SU-DHL-6 (cell line): ENCODE results near the gene ZNF536.

ENCODE experiments used
- H2AFZ ChIP-seq: fragments of 200-600 bp; sonication (generic); 2 replicates; pipeline ENCODE4 v1.6.1; 2014; ENCODE audit warnings: low read depth, mild to moderate bottlenecking, moderate library complexity, mixed read lengths, antibody characterized with exemption, low read length; ENCODE audit not compliant: severe bottlenecking
- H3F3A ChIP-seq: fragments of 200-600 bp; shearing (Covaris generic); 2 replicates; pipeline ENCODE4 v1.6.0; 2016; ENCODE audit warnings: antibody characterized with exemption, mild to moderate bottlenecking; ENCODE audit not compliant: insufficient read depth
- H3K27ac ChIP-seq: fragments of 200-600 bp; sonication (generic); 2 replicates; pipeline ENCODE4 v1.5.1; 2016; ENCODE audit warnings: low read depth, mild to moderate bottlenecking, low read length, moderate library complexity, mixed read lengths
- H3K27me3 ChIP-seq: fragments of 200-600 bp; sonication (generic), shearing (Covaris generic); 2 replicates; pipeline ENCODE4 v1.6.0; 2014; ENCODE audit warnings: mild to moderate bottlenecking, low read length
- H3K36me3 ChIP-seq: fragments of 200-600 bp; sonication (generic); 2 replicates; pipeline ENCODE4 v1.6.1; 2014; ENCODE audit warnings: mild to moderate bottlenecking, low read length, mixed read lengths
- H3K4me2 ChIP-seq: fragments of 300-600, 200-600 bp; shearing (Covaris generic), sonication (generic); 2 replicates; pipeline ENCODE4 v1.6.0; 2014; ENCODE audit warnings: low read length, low read depth, mild to moderate bottlenecking; ENCODE audit not compliant: poor library complexity, severe bottlenecking
- H3K4me3 ChIP-seq: fragments of 200-600 bp; sonication (generic); 2 replicates; pipeline ENCODE4 v1.5.1; 2014; ENCODE audit warnings: antibody characterized with exemption, low read length, mild to moderate bottlenecking, mixed read lengths; ENCODE audit not compliant: insufficient read depth, poor library complexity, severe bottlenecking
- H3K79me2 ChIP-seq: fragments of 200-600 bp; sonication (generic); 2 replicates; pipeline ENCODE4 v1.6.1; 2014; ENCODE audit warnings: mild to moderate bottlenecking, low read length, moderate library complexity; ENCODE audit not compliant: insufficient read depth
- H3K9ac ChIP-seq: fragments of 200-600 bp; sonication (generic); 2 replicates; pipeline ENCODE4 v1.7.0; 2014; ENCODE audit warnings: mild to moderate bottlenecking, low read length
- H3K9me2 ChIP-seq: fragments of 200-600 bp; sonication (generic); replicated peaks from 2 replicates; pipeline ENCODE4 v1.6.1; 2014; ENCODE audit warnings: low read length; ENCODE audit not compliant: insufficient read depth
- H3K9me3 ChIP-seq: fragments of 200-600 bp; sonication (generic); 2 replicates; pipeline ENCODE4 v1.6.1; 2014; ENCODE audit warnings: low read length, mixed read lengths; ENCODE audit not compliant: insufficient read depth
- H4K20me1 ChIP-seq: fragments of 200-600 bp; sonication (generic); 2 replicates; pipeline ENCODE4 v1.6.1; 2014; ENCODE audit warnings: low read depth, mild to moderate bottlenecking, antibody characterized with exemption, low read length, moderate library complexity, mixed read lengths
- EZH2phosphoT487 ChIP-seq: fragments of 200-600 bp; sonication (generic), shearing (Covaris generic); conservative IDR thresholded peaks from 2 replicates; pipeline ENCODE4 v1.6.1; 2018; ENCODE audit warnings: mild to moderate bottlenecking, antibody characterized with exemption, low read length, moderate library complexity, mixed read lengths
- TF ChIP-seq, protein P1 (sequence below): fragments of 200-600 bp; sonication (generic); IDR thresholded peaks from one replicate; pipeline ENCODE4 v1.5.1; 2017; ENCODE audit warnings: antibody characterized with exemption, mild to moderate bottlenecking, low read length, moderate library complexity; ENCODE audit not compliant: insufficient read depth, poor library complexity, severe bottlenecking

The ZNF536 gene

DNA sequence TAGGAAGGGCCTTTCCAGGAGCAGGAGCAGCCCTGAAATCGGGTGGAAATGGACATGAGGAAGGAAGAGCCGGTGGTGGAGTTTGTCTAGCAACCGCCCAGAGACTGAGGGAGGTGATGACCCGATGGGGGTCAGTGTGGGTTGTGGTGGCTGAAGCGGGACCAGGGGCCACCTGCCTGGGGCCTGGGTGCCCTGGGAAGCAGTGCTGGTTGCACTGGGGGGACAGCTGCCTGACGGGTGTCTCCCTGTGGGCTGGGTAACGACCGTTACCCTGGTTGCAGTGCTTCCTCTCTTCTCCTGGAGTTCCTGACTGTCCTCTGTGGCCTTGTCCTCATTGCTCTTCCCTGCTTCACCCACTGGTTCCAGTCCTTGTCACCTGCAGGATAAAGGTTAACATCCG lies 13.0 kb downstream of the ZNF536 start:
- H3K79me2 ChIP-seq = no peaks in the 10 kb centered on the region
- H3F3A ChIP-seq = no peaks in the 10 kb centered on the region
- no peak for TF ChIP-seq EZH2phosphoT487
- TF ChIP-seq, protein P1, sequence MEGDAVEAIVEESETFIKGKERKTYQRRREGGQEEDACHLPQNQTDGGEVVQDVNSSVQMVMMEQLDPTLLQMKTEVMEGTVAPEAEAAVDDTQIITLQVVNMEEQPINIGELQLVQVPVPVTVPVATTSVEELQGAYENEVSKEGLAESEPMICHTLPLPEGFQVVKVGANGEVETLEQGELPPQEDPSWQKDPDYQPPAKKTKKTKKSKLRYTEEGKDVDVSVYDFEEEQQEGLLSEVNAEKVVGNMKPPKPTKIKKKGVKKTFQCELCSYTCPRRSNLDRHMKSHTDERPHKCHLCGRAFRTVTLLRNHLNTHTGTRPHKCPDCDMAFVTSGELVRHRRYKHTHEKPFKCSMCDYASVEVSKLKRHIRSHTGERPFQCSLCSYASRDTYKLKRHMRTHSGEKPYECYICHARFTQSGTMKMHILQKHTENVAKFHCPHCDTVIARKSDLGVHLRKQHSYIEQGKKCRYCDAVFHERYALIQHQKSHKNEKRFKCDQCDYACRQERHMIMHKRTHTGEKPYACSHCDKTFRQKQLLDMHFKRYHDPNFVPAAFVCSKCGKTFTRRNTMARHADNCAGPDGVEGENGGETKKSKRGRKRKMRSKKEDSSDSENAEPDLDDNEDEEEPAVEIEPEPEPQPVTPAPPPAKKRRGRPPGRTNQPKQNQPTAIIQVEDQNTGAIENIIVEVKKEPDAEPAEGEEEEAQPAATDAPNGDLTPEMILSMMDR = no peak
- H3K4me3 ChIP-seq = no peak overlapping the region
- no peaks in the 10 kb centered on the region for H4K20me1 ChIP-seq
- H3K4me2 ChIP-seq = no peak overlapping the region
- no peaks in the 10 kb centered on the region for H3K36me3 ChIP-seq
- no peak overlapping the region for H3K27ac ChIP-seq
- no peaks in the 10 kb centered on the region for H3K27me3 ChIP-seq
- no peak overlapping the region for H3K9ac ChIP-seq
- H3K9me2 ChIP-seq = no peaks in the 10 kb centered on the region
- H3K9me3 ChIP-seq = no peaks in the 10 kb centered on the region
- no peak overlapping the region for H2AFZ ChIP-seq

GRCh38 chr19:30385666-30386065 lies 13.5 kb downstream of the ZNF536 start:
- H4K20me1 ChIP-seq = no peaks in the 10 kb centered on the region
- no peak overlapping the region for H3K4me2 ChIP-seq
- no peaks in the 10 kb centered on the region for H3K9me2 ChIP-seq
- H3K79me2 ChIP-seq = no peaks in the 10 kb centered on the region
- no peaks in the 10 kb centered on the region for H3K36me3 ChIP-seq
- H3K4me3 ChIP-seq = no peak overlapping the region
- H3K27ac ChIP-seq = no peak overlapping the region
- no peak for TF ChIP-seq EZH2phosphoT487
- TF ChIP-seq, protein P1 = no peak
- no peaks in the 10 kb centered on the region for H3K27me3 ChIP-seq
- H3K9ac ChIP-seq = no peak overlapping the region
- no peaks in the 10 kb centered on the region for H3K9me3 ChIP-seq
- no peaks in the 10 kb centered on the region for H3F3A ChIP-seq
- H2AFZ ChIP-seq = no peak overlapping the region

DNA sequence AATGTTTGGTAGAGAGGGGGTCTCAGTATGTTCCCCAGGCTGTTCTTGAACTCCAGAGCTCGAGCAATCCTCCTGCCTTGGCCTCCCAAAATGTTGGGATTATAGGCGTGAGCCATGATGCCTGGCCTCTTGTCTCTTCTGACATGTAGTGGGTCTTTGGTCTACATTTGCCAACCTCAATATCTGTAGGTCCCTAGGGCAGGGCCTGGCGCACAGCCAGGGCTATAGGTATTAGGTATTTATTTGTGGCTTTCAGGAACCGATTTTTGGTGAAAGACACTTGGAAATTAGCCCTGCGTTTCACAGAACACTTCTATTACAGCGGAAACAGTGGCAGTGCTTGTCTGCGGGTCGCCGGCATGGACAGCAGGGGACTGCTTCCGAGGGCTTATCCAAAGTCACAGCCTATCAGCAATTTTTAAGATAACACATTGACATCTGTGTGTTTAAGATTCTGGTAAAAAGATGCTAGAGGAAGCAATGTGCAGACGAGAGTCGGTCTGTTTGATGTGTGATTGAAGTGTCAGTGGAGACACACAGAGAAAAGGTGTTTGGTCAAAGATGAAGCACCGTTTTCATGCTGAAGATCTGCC lies 14.5 kb downstream of the ZNF536 start:
- no peak overlapping the region for H2AFZ ChIP-seq
- TF ChIP-seq EZH2phosphoT487 = no peak
- TF ChIP-seq, protein P1 = no peak
- no peaks in the 10 kb centered on the region for H3K36me3 ChIP-seq
- no peak overlapping the region for H3K4me2 ChIP-seq
- H3F3A ChIP-seq = no peaks in the 10 kb centered on the region
- no peaks in the 10 kb centered on the region for H3K27me3 ChIP-seq
- no peak overlapping the region for H3K9ac ChIP-seq
- H3K27ac ChIP-seq = no peak overlapping the region
- H3K9me3 ChIP-seq = no peaks in the 10 kb centered on the region
- no peaks in the 10 kb centered on the region for H3K9me2 ChIP-seq
- H3K4me3 ChIP-seq = no peak overlapping the region
- no peaks in the 10 kb centered on the region for H3K79me2 ChIP-seq
- H4K20me1 ChIP-seq = no peaks in the 10 kb centered on the region
